Measurements from ENCODE around the gene PPM1H.
A peak's percentile ranks its signal among the peaks of the same experiment; 100 is the strongest.

PPM1H gene

DNA sequence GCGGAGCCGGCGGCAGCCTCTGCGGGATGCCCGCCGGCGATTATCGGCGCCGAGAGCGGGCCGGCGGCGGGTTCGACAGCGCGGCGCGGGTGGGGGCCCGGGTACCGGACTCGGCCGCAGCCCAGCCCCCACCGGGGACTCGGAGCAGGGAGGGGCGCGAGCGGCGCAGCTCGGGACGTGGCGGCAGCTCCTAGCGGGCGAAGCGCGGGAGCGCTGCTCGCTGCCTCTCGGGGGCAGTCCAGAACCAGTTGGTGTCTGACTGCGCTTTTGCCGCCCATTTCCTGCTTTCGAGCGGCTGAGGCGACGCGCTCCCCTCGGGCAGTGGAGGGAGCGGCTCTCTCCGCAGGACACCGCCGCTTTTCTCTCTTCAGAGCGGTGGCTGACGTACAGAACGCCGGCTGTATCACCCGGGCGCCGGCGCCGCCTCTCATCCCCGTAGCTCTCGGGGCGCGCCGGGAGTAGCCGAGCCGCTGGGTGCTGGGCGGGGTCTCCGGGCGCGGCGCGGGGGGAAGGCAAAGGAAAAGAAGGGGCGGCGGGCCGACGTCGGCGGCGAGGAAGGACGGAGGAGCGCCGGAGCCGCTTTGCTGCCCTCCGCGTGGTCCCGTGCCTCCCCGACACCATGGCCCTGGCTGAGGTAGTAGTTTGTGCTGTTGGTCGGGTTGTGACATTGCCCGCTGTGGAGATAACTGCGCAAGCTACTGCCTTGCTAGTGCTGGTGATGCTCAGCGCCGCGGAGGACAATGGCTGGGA is 331.7 kb downstream of the PPM1H start:
- DNase-seq (ENCODE audit: low read depth), result peak; percentile 68

DNA sequence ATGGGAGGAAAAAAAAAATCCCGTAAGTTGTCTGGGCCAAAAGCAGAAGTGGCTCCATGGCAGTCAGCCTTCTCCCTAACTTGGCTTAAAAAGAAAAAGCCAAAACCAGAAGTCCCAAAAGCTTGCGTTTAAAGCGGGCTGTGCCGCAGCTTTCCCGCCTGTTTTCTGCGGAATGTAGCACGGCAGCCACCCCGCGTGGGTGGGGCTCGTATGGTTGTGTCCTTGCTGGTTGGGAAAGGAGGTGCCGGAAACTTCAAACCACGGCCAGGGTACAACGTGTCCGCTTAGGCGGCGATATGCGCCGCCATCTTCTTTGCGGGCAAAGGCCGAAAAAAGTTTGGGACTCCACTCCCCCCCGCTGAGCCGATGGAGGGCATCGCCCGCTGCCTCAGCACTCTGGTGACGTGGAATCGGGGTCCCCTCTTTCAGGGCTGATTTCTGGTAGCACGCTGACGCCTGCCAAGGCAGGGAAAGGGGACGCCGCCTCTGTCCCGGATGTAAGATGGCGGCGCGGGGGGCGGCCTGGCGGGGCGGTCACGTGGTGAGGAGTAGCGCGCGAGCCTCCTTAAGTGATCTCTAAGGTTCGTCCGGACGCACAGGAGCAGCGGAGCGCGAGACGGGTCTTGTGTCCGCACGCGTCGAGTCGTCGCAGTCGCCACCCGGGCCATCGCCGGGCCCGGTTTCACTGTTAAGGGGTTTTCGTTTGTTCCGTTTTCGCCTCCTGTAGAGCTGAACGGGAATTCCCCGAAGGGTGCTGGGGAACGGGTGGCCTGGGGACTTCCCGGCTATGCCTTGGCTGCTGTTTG is 332.5 kb downstream of the PPM1H start:
- DNase-seq (ENCODE audit: low read depth), result peak; percentile 78

- DNase-seq (ENCODE audit: low read depth), result no peak
Observed at GRCh38 chr12:62601765-62602164, 333.2 kb downstream of the PPM1H start.

GRCh38 chr12:62599854-62600437 is 335.0 kb downstream of the PPM1H start:
- DNase-seq (ENCODE audit: low read depth), result no peak

- DNase-seq (ENCODE audit: low read depth), result no peak
Observed at GRCh38 chr12:62598846-62599245, 336.1 kb downstream of the PPM1H start.

GRCh38 chr12:62597253-62597652 is 337.7 kb downstream of the PPM1H start:
- DNase-seq (ENCODE audit: low read depth), result no peak
